HEK293T (cell line): ENCODE measurements around the gene C19orf38.

Source experiments
- ARNT ChIP-seq: fragments of 450-650 bp; IDR thresholded peaks from 2 replicates; pipeline ENCODE4 v1.6.1; 2017; ENCODE audit warnings: mild to moderate bottlenecking
- BHLHE40 ChIP-seq: fragments of 450-650 bp; IDR thresholded peaks from 2 replicates; pipeline ENCODE4 v1.6.1; 2016; ENCODE audit warnings: mild to moderate bottlenecking, moderate library complexity, borderline replicate concordance
- SP1 ChIP-seq: fragments of 450-650 bp; IDR thresholded peaks from 2 replicates; pipeline ENCODE4 v1.6.1; 2017
- ZNF384 ChIP-seq: fragments of 450-650 bp; IDR thresholded peaks from 2 replicates; pipeline ENCODE4 v1.6.1; 2016

DNA sequence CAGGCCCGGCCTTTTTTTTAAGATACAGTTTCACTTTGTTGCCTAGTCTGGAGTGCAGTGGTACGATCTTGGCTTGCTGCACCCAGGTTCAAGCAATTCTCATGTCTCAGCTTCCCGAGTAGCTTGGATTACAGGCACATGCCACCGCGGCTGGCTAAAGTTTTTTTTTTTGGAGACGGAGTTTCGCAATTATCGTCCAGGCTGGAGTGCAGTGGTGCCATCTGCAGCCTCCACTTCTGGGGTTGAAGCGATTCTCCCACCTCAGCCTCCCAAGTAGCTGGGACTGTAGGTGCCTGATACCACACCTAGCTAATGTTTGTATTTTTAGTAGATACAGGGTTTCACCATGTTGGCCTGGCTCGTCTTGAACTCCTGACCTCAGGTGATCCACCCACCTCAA lies 18.3 kb downstream of the C19orf38 start:
- no peak for TF ChIP-seq BHLHE40
- TF ChIP-seq SP1, result no peak
- TF ChIP-seq ZNF384, result no peak
- TF ChIP-seq ARNT, result no peak
